Stimulated activated CD4-positive, alpha-beta T cell treated with anti-CD3 and anti-CD28 coated beads, Interleukin-1b, Interleukin-23, amount 100 ng/mL, for 4 hours (primary cell): Measurements from ENCODE around the gene WDFY2.

ENCODE experiments used
- DNase-seq, 2 donors: peaks; one replicate each; pipeline ENCODE4 v3.0.0-alpha.2; 2020; ENCODE audit warnings: low read depth in 2 of 2

WDFY2 gene

DNA sequence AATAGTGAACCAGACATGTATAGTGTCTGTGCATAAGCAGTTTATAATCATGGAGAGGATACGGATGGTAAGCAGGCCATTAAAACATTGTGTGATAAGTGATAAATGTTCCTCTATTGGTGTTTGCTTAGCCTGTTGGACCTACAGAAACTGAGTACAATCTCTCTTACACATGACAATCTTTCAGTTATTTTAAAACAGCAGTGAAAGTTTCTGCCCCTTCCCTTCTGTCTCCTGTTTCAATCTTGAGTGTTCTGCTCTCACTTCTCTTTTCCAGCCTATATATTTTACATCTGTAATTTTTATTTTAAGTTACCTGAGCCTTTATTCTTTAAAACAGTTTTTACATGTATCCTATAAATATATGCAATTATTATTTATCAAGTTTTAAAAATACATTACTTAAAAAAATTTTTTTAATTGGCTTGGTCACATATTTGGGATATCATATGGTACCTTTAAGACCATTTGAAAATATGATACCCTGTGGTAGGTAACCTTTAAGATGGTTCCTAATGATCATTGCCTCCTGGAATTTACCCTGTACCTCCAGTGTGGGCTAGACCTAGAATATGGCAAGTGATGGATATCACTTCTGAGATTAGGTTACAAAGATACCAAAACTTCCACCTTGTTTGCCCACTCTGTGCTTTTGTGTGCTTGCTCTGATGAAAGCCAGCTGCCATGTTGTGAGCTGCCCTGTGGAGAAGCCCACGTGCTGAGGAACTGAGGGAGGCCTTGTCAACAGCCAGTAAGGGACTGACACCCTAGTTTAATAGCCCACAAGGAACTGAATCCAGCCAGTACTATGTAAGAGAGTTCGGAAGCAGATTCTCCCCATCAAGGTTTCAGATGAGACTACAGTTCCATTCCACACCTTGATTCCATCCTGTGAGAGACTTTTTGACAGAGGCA, 120.4 kb downstream of the WDFY2 start:
- DNase-seq: no peak

DNA sequence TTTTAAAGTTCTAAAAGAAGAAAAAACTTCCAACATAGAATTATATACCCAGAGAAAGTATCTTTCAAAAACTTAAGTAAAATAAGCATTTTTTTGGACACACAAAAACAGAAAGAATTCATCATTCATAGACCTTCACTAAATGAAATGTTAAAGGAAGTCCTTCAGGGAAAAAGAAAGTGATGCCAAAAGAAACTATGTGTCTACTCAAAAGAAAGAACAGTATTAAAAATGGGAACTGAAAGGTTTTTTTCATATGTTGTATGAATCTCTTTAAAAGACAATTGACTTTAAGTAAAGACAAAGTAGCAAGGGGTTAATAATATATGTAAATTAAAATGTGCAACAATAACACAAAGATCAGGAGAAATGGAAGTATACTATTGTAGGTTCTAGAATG, 123.2 kb downstream of the WDFY2 start:
- DNase-seq: no peak

DNA sequence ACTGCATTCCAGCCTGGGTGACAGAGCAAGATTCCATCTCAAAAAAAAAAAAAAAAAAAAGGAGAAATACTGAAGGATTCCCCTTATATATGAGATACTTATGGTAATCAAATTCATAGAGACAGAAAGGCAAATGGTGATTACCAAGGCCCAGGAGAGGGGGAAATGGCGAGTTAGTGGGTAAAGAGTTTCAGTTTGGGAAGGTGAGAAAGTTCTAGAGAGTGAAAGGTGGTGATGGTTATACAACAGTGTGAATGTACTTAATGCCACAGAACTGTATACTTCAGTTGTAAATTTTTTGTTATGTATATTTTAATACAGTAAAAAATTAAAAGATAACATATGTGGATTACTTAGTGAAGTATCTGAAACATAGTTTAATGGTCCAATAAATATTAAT, 129.5 kb downstream of the WDFY2 start:
- no peak for DNase-seq

DNA sequence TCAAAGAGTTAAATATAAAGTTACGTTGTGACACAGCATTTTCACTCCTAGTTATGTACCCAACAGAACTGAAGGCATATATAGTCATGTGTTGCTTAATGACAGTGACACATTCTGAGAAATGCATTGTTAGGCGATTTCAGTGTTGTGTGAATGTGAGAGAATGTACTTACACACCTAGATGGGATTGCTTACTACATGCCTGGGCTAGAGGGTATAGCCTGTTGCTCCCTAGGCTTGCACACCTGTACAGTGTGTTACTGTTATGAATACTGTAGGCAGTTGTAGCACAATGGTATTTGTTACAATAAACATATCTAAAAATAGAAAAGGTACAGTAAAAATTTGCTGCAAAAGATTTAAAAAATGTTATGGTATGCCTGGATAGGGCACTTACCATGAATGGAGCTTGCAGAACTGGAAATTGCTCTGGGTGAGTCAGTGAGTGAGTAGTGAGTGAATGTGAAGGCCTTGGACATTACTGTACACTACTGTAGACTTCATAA, 130.5 kb downstream of the WDFY2 start:
- no peak for DNase-seq

DNA sequence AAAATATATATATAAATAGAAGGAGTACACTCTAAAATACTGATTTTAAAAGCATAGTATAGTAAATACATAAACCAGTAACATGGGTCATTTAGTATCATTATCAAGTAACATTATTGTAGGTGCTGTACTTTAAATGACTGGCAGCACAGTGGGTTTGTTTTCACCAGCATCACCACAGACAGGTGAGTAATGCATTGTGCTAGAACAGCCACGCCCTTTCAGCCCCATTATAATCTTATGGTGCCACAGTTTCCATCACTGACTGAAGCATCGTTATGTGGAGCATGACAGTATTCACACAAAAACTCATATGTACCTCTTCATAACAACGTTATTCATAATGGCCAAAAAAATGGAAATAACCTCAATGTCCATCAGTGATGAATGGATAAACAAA, 131.4 kb downstream of the WDFY2 start:
- no peak for DNase-seq

DNA sequence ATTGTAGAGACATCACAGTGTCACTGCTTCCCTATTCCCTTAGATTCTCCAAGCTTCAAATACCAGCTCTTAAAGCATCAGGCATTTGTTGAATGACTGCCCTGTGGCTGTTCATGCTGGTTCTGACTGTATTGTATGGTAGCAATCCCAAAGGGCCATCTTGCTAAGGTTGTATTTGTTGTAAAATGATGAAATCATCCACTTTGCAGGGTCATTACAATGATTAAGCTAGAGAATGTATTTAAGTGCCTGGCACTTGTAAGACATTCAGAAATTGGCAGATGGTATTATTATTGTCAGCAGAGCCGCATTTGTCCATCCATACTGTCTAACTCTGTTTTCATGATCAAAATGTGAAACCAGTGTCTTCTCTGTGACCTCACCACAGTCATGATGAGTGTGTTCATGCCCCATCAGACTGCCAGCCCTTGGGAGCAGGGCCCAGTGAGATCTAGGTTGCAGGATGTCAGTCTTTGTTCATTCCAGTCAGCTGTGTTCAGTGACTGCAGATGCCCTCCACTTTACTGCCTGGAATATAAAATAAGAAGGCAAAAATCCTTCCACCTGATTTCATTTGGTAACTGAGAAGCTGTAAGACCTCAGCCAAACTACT, 133.6 kb downstream of the WDFY2 start:
- DNase-seq: no peak

DNA sequence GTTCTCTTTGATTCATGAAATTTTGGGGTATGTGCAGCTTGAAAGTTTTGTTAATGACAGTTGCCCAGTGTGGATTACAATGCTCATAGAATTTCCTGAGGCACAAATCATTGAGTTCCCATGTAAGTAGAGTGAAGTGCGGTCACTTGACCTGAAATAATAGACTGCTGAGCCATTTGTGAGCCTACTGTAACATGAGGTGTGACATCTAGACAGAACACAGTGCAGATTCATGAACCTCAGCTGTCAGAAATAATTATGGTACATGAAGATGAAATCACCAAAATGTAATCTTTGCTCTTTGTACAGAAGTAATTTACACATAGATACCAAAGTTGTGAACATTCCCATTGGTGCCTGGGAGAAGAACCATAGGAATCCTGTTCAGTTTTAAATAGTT, 135.1 kb downstream of the WDFY2 start:
- DNase-seq: no peak

DNA sequence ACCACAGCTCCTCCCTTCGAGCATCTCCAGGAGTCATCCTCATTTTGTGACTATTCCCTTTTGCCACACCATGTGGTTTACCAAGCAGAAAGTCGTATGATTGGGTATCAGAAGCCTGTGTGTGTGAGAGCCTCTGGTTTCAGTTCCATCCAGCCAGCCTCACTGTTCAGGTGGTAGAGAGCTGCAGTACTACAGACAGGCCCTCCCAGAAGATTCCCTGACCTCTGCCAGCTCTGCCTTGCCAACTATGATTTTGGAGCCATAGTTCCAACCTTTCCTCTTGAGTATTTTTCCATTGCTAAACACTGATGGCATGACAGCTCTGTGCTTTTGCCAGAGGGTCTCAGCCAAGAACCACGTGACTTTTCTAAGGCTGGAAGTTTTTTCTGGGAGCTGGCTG, 137.2 kb downstream of the WDFY2 start:
- no peak for DNase-seq

DNA sequence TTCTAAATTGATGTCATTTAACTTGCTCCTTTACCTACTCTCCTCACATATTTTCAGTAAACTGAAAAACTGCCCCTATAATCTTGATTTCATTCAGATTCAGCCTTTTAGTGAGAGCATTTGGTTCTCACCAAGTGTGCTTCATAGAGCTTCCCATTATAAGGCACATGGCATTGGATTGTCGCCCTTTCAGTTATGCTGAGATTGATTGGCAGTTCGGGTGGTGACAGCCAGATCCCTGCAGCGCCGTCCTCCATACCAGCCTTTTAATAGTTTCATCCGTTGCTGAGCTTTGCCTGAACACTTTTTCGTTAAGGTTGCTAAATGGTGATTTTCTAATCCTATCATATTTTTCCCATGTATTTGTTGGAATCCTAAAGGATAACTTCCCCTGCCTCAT, 139.3 kb downstream of the WDFY2 start:
- no peak for DNase-seq

DNA sequence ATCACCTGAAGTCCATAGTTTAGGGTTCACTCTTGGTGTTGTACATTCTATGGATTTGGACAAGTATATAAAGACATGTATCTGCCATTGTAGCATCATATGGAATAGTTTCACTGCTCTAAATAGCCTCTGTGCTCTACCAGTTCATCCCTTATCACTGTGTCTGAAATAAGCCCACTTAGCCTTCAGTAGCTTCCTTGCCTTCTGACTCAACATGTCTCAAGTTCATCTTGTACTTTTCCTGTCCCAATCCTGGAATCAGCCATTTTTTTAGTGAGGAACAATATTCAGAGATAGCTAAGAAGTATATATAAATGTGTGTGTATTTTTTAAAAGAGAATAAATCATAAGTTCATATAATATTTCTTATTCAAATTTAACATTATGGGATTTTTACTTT, 140.5 kb downstream of the WDFY2 start:
- no peak for DNase-seq

DNA sequence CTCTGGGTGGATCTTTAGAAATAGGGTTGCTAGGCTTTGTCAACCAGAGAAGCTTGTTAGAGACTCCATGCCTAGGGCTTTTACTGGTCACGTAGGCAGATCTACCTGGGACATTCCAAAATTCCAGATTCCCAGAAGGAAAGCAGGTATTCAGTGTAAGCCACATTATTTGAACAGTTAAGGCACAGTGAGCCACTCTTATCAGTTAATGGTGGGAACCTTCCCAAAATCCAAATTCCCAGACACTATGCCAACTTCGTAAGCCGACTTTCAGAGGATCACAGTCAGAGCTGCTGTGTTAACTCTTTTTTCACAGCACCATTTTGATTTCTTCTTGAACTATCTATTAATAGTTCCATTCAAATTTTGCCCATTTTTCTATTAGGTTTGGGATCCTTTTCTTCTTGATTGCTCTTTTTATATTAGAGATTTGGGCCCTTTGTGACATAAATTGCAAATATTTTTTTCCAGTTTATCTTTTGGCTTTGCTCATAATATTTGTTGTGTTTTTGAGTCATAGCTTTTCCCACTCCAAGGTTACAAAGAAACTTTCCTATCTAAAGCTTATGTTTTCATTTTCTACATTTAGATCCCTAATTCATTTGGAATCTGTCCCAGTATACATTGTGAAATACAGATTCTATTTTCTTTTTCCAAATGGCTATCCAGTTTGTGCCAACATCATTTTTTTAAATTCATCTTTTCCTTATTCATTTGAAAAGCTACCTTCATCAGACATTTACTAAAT, 142.4 kb downstream of the WDFY2 start:
- no peak for DNase-seq

DNA sequence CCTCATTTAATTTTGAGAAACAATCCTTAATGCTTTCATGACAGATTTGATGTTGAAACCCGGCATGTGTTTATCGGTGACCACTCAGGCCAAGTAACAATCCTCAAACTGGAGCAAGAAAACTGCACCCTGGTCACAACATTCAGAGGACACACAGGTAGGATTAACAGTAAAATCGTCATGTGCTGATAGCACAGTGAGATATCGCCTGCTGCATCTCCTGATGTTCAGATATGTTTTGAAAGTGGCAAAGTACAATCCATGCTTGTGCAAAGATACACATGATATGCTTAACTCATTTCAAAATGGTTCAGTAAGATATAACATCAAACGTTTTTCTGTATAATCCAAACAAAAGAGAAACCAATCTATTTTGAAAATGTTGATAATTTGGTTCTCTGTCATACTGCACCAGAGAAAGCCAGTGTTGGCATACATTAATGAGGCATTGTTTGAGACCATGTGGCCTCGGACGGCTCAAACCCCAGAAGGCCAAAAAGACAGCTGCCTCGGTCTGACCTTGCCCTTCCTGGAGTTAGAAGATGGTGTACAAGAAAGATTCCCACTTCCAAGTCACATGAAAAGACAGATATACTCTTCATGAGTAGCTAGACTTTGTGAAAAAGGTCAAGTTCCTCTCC, 143.5 kb downstream of the WDFY2 start:
- DNase-seq: no peak

DNA sequence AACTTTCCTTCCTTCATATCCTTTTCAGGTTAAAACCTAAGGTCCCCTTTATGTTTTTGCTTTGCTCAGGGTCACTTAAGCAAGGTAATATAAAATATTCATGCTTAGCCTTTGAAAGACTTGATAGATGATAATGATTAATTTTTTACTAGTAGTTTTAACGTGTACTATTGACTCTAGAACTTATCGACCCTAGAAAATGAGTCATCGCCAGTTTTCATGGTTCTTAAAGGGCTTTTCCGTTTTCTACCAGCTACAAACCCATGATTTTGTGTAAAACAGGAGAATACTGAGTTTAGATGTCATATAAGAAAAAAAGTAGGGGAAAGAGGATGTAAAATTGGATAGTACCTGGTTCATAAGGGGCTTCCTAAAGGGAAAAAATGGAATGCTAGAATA, 144.0 kb downstream of the WDFY2 start:
- DNase-seq: no peak

DNA sequence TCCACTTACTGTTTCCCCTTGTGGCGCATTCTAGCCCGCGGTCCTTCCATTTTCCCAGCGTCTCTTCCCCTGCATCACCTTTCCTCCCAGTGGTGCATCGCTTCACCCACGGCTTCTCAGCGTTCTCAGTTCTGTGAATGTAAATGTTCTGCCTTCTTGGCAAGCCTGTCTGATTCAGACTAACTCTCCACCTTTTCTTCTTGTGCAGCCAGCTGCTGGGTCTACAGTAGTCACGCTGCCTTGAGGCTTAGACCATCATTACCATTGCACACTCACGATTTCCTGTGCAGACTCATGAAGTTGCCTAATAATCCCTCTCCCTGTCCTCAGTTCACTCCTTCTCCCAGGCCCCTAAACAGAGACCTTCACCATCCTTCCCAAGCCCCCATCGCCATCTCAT, 144.7 kb downstream of the WDFY2 start:
- no peak for DNase-seq

DNA sequence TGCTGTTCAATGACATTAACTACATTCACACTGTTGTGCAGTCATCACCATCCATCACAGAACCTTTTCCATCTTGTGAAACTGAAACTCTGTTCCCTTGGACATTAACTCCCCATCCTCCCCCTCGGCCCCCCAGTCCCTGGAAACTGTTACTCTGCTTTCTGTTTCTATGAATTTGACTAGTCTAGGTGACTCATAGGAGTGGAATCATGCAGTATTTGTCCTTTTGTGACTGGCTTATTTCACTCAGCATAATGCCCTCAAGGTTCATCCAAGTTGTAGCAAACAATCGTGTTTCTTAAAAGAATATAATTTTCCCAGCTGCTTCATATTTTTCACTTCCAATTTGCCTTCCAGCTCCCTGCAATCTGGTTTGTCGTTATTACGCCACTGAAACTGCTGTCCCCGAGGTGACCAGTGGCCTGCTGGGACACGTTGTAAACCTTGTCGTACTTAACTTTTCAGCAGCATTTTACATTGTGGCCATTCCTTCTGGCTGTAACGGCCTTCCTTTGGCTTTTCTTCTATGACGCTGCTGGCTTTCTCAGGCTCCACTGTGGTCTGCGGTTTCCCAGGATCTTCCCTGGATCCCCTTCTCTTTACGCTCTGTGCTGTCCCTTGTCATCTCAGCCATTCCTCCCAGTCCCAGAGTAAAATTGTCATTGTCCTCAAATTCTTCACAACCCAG, 145.7 kb downstream of the WDFY2 start:
- peak; percentile 1 to 17 for DNase-seq

DNA sequence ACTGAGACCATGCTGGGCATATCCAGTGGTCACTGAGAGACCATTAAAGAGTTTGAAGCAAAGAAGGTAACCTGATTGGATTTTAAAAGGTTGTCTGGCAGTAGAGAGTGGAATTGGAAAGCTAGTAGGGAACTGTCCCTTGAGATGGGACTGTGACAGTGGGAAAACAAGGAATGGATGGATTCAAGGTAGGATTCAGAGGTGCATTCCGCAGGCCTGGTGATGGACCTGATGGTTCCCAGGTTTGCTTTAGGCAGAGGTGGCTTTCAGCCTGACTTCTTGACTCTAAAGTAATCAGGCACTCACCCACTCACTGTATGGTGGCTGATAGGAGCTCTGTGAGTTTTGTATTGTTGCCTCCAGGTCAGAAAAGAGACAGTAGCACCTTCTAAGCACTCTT, 146.7 kb downstream of the WDFY2 start:
- DNase-seq: no peak

DNA sequence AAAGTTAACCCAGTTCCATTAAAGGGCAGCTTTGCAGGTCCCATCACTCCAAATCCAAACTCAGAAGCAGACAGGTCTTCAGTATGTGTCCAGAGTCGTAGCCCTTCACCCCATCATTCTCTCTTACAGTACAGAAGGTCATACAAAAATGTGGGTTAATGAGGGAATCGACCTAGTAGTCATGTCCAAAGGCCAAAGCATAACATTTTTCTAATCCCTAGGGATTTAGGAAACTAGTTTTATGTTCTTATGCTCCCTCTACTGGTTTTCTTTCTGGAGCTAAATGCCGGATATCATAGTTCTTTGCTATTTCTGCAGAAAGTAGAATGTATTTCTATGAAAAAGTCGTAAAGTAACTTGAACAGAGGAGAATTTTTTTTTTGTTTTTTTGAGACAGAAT, 147.5 kb downstream of the WDFY2 start:
- DNase-seq: no peak

DNA sequence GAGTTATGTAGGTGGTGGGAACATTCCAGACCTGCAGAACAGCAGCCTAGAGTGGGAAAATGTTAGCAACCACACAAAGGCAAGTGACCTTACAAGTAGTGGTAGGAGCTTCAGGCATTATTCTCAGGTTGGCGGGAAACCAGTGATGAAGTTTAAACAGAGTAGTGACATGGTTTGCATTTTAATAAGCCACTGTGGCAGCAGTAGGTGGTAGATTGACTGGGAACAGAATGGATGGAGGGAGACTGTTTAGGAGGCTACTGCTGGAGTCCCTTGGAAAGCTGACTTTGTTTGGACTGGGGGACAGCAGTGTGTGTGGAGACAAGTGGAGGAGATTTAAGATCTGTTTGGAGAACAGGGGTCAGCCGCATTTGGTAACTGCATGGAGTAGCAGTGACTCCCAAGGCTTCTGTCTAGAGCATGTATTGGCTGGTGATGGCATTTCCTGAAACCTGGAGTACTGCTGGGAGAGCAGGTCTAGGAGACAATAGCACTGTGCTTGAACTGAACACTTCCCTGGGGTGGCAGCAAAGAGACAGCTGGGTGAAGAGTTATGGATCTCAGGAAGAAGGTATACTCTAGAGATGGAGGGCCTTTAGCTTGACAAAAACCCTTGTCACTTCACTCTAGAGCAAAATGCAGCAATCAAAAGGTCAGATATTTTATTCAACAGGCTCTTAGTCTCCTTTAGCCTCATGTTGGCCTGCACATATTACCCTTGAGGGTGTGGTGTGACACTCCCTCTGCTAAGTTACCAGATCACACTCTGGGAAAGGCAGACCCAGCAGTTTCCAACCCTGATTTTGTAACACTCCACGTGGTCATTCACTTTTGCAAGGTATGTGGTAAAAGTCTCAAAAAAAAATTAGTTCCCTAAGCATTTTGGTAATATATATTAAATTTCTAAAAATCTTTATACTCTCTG, 149.4 kb downstream of the WDFY2 start:
- no peak for DNase-seq

DNA sequence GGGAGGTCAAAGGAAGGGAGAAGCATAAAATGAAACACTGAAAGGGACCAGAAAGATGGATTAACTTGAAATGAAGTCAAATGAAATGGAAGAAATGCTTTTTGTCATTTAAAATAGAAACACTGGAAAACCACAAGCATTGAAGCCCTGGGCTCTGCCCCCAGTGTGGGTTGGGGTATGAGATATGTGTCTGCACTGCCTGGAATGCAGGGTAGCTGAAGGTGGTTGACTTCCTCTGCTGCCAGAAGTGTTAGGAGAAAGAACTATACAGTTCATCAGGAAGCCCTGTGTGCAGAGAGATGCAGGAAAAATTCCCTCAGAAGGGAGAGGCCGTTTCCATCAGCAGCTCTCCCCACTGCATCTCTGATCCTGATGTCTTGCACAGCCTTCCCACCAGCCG, 150.5 kb downstream of the WDFY2 start:
- DNase-seq: no peak

DNA sequence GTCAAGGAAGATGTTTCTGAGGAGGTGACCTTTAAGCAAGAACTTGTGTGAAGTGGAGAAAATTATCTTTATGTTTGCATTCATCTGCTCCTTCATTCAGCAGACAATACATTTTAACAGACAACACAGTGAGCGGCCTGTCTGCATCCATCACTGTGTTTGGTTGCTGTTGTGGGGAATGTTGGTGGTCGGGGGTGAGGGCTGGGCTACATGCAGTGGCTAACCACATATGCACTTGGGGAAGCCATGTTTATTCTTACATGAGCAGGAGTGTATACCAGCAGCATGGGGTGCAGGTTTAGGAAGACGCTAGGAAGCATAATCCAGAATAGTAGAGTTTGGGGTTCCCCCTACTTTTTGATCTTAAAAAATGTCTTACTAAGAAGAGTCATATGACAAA, 153.3 kb downstream of the WDFY2 start:
- no peak for DNase-seq
